ENCODE measurements around the gene OSBPL8. TPM values are rescaled to one million over a fixed set of nuclear protein-coding genes. Genes with fewer than 3 reads are reported as not detected.

Gene OSBPL8
- total and polyA plus RNA-seq, 2 experiments from 2014 or later, result 64.4 to 73.4 TPM

DNA sequence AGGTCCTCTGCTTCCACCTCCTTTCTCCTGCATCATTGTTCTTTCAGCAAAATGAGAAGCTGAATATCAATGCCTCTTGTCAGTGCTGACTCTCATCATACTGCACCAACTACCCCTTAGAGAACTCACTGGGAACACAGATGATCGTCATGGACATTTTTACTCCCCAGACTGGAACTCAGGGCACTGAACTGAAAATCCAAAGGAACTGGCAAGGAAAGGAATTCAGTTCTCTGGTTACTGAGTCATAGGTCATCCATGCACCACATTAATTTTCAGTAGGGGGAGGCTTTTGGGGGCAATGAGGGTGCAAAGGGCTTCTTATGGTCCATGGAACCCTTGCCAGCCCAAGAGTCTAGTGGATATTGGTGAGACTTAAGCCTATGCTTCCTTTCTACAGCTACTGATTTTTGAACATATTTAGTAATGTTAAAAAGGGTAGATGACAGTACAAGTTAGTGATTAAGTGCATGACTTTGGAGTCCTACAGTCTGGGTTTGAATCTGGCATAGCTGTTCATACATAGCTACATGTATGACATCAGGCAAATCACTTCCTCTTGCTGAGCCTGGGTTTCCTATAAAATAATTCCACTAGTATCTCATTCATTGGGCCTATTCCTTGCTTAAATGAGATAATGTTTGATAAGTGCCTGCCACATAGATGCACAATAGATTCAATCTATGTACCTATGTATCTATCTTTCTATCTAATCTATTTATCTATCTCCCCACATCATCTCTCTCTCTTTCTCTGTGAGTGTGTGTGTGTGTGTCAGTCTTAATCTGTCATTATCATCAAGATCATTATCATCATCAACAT is 240.6 kb downstream of the OSBPL8 start:
- Histone ChIP-seq H3K4me1 (ENCODE audit: insufficient read depth) (peaks cover 10% of the 10 kb centered on the region), H3K9ac (no peak overlapping the region), H3K4me3 (no peak overlapping the region), H3F3A (ENCODE audit: insufficient read depth) (no peaks in the 10 kb centered on the region), H4K20me1 (ENCODE audit: insufficient read depth) (no peaks in the 10 kb centered on the region), H3K27ac (no peak overlapping the region), H3K79me2 (ENCODE audit: insufficient read depth) (no peaks in the 10 kb centered on the region), H2AFZ (no peak overlapping the region), H3K9me3 (ENCODE audit: low read depth) (no peaks in the 10 kb centered on the region), H3K9me2 (ENCODE audit: insufficient read depth) (no peaks in the 10 kb centered on the region), H3K36me3 (ENCODE audit: low read depth) (no peaks in the 10 kb centered on the region), H3K4me2 (ENCODE audit: unreplicated experiment) (no peak overlapping the region), H3K27me3 (replicated peaks; ENCODE audit: insufficient read depth) (no peaks in the 10 kb centered on the region)
- DNase-seq, result peak; percentile 46
- TF ChIP-seq EZH2phosphoT487 (IDR thresholded peaks at IDR 0.05; ENCODE audit: insufficient read depth, low read depth) (no peak), EZH2 (IDR thresholded peaks at IDR 0.05; ENCODE audit: insufficient read depth, poor library complexity, severe bottlenecking) (no peak)
- 88 to 94% methylated on average over 1 of the region's 1 CpG for WGBS, 2 experiments (ENCODE audit: low coverage in 1 of 2, low lambda C conversion rate in 2 of 2, missing lambda C conversion rate in 2 of 2)
- in situ Hi-C loops (cut with MboI), result no loop called here

DNA sequence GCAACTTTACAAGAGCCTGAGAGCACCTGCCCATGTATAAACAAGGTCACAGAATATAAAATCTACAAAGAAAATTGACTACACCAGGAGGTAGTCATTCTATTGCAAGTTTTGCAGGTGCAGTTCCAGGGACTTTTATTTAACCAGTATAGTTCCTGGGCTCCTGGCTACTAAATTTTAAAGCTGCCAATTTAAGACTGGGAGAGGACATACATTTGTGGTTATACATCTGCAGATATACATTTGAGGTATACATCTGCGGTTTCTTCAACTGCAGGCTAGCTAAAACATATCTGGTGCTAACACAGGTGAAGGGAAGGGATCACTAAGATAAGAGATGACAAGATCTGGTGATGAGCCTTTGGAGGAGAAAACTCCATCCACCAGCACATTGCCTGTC is 241.6 kb downstream of the OSBPL8 start:
- in situ Hi-C loops (cut with MboI), result no loop called here
- H3K9me2 ChIP-seq (ENCODE audit: insufficient read depth), result no peaks in the 10 kb centered on the region
- H3K9ac ChIP-seq, result no peak overlapping the region
- H3K27ac ChIP-seq, result no peak overlapping the region
- H4K20me1 ChIP-seq (ENCODE audit: insufficient read depth), result no peaks in the 10 kb centered on the region
- TF ChIP-seq EZH2 (IDR thresholded peaks at IDR 0.05; ENCODE audit: insufficient read depth, poor library complexity, severe bottlenecking), result no peak
- TF ChIP-seq EZH2phosphoT487 (IDR thresholded peaks at IDR 0.05; ENCODE audit: insufficient read depth, low read depth), result no peak
- no peak overlapping the region for H3K4me2 ChIP-seq (ENCODE audit: unreplicated experiment)
- no peaks in the 10 kb centered on the region for H3K27me3 ChIP-seq (replicated peaks; ENCODE audit: insufficient read depth)
- no peak for DNase-seq
- no peak overlapping the region for H2AFZ ChIP-seq
- H3K4me1 ChIP-seq (ENCODE audit: insufficient read depth), result peaks cover 10% of the 10 kb centered on the region
- H3F3A ChIP-seq (ENCODE audit: insufficient read depth), result no peaks in the 10 kb centered on the region
- no peaks in the 10 kb centered on the region for H3K79me2 ChIP-seq (ENCODE audit: insufficient read depth)
- H3K4me3 ChIP-seq, result no peak overlapping the region
- WGBS, 2 experiments (ENCODE audit: low coverage in 1 of 2, low lambda C conversion rate in 2 of 2, missing lambda C conversion rate in 2 of 2), result 100% methylated on average over 1 of the region's 1 CpG
- no peaks in the 10 kb centered on the region for H3K36me3 ChIP-seq (ENCODE audit: low read depth)
- no peaks in the 10 kb centered on the region for H3K9me3 ChIP-seq (ENCODE audit: low read depth)

DNA sequence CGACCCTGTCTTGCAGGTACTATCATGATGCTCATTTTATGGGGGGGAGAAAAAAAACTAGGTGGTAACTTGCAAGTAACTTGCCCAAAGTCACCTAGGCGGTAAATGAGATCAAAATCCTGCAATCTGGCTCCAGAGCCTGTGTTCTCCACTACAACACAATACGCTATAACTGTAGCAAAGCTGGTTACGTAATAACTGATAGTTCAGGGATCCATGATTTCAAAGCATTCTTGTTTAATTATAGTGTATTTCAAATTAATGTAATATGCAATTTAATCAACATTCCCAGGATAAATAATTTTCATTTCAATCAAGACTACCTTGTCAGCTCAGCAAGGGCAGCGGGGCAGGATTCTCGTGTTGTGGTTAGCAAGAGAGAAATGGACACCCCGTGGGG is 243.1 kb downstream of the OSBPL8 start:
- Histone ChIP-seq H3K9me3 (ENCODE audit: low read depth) (no peaks in the 10 kb centered on the region), H3K36me3 (ENCODE audit: low read depth) (no peaks in the 10 kb centered on the region), H3K27ac (no peak overlapping the region), H4K20me1 (ENCODE audit: insufficient read depth) (no peaks in the 10 kb centered on the region), H3K9ac (no peak overlapping the region), H2AFZ (no peak overlapping the region), H3K9me2 (ENCODE audit: insufficient read depth) (no peaks in the 10 kb centered on the region), H3K4me1 (ENCODE audit: insufficient read depth) (peaks cover 19% of the 10 kb centered on the region), H3K4me3 (no peak overlapping the region), H3K79me2 (ENCODE audit: insufficient read depth) (no peaks in the 10 kb centered on the region), H3F3A (ENCODE audit: insufficient read depth) (no peaks in the 10 kb centered on the region), H3K4me2 (ENCODE audit: unreplicated experiment) (no peak overlapping the region), H3K27me3 (replicated peaks; ENCODE audit: insufficient read depth) (no peaks in the 10 kb centered on the region)
- DNase-seq, result no peak
- TF ChIP-seq EZH2 (IDR thresholded peaks at IDR 0.05; ENCODE audit: insufficient read depth, poor library complexity, severe bottlenecking) (no peak), EZH2phosphoT487 (IDR thresholded peaks at IDR 0.05; ENCODE audit: insufficient read depth, low read depth) (no peak)
- in situ Hi-C loops (cut with MboI), result no loop called here
- WGBS, 2 experiments (ENCODE audit: low coverage in 1 of 2, low lambda C conversion rate in 2 of 2, missing lambda C conversion rate in 2 of 2), result 70 to 75% methylated on average over 7 of the region's 7 CpGs

DNA sequence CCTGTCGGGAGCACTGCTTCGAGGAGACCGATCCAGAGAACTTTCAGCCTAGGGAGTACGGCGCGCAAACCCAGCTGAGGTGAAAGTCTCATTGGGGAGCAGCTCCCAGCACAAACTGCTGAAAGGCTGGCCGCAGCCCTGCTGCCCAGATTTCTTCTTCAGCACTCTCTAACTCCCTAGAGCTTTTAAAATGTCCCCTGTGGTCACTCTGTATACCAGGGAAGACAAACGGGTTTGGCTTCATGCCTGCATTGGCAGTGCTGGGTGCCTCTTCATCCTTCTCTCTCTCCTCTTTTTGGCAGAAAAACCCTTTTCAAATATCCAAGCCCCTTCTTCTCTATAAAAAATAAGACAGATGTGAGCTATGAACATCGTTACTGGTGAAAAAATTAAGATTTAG is 246.3 kb downstream of the OSBPL8 start:
- Histone ChIP-seq H3K27me3 (replicated peaks; ENCODE audit: insufficient read depth) (no peaks in the 10 kb centered on the region), H3K9me2 (ENCODE audit: insufficient read depth) (0 out of 2 replicates have a peak, but pooled peaks cover 3% of the 10 kb centered on the region), H4K20me1 (ENCODE audit: insufficient read depth) (no peaks in the 10 kb centered on the region), H3K4me2 (ENCODE audit: unreplicated experiment) (no peak overlapping the region), H3K27ac (no peak overlapping the region), H3K79me2 (ENCODE audit: insufficient read depth) (no peaks in the 10 kb centered on the region), H3K36me3 (ENCODE audit: low read depth) (no peaks in the 10 kb centered on the region), H2AFZ (no peak overlapping the region), H3F3A (ENCODE audit: insufficient read depth) (no peaks in the 10 kb centered on the region), H3K9me3 (ENCODE audit: low read depth) (no peaks in the 10 kb centered on the region), H3K9ac (no peak overlapping the region), H3K4me1 (ENCODE audit: insufficient read depth) (peaks cover 18% of the 10 kb centered on the region), H3K4me3 (no peak overlapping the region)
- no peak for DNase-seq
- 76% methylated on average over 9 of the region's 9 CpGs for WGBS, 2 experiments (ENCODE audit: low coverage in 1 of 2, low lambda C conversion rate in 2 of 2, missing lambda C conversion rate in 2 of 2)
- in situ Hi-C loops (cut with MboI), result no loop called here
- TF ChIP-seq EZH2 (IDR thresholded peaks at IDR 0.05; ENCODE audit: insufficient read depth, poor library complexity, severe bottlenecking) (no peak), EZH2phosphoT487 (IDR thresholded peaks at IDR 0.05; ENCODE audit: insufficient read depth, low read depth) (no peak)
